ENCODE measurements around the gene LMOD3. TPM values are rescaled to one million over a fixed set of nuclear protein-coding genes. Genes with fewer than 3 reads are reported as not detected.

Gene LMOD3
- total RNA-seq, result not detected in 2 replicates

- Histone ChIP-seq H3K27me3 (ENCODE audit: control insufficient read depth, insufficient read depth, low read length) (no peaks in the 10 kb centered on the region), H3K36me3 (ENCODE audit: control insufficient read depth, insufficient read depth, low read length) (no peaks in the 10 kb centered on the region), H3K4me3 (ENCODE audit: low read depth, low read length) (no peak within 1 kb of the TSS)
- TF ChIP-seq CTCF (IDR thresholded peaks at IDR 0.05; ENCODE audit: insufficient read depth, low read length, severe bottlenecking), result no peak
- DNase-seq (ENCODE audit: low read depth) (no peak), FAIRE-seq (no peak)
Measured at GRCh38 chr3:69122403-69122802, at the start of gene LMOD3. TSS of gene LMOD3 (minus strand) at chr3:69122595. CDS start at chr3:69122386, 209 bp downstream.

- Histone ChIP-seq H3K36me3 (ENCODE audit: control insufficient read depth, insufficient read depth, low read length) (peaks cover 19% of the 10 kb centered on the region), H3K27me3 (ENCODE audit: control insufficient read depth, insufficient read depth, low read length) (no peaks in the 10 kb centered on the region), H3K4me3 (ENCODE audit: low read depth, low read length) (no peak overlapping the region)
- no peak for TF ChIP-seq CTCF (IDR thresholded peaks at IDR 0.05; ENCODE audit: insufficient read depth, low read length, severe bottlenecking)
- DNase-seq (ENCODE audit: low read depth) (no peak), FAIRE-seq (no peak)
Measured at GRCh38 chr3:69172058-69172457, 49.7 kb upstream of the LMOD3 start.

DNA sequence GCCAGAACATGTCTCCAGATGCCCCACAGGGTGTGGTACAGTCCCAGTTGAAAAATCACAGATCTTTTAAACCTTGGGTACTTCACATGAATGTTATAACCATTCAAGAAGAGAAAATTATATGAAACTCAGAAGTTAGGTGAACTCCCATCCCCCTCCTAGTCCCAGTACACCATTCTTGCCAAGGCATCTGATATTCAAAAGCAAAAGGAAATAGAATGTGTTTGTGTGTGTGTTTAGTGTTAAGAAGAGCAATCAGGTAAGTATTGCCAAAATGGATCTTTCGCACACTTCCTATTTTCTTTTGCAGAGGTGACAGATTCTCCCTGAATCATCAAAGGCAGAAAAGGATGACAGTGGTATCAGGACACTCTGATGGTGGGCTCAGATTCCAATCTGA is 44.1 kb upstream of the LMOD3 start:
- no peak for DNase-seq (ENCODE audit: low read depth)
- H3K27me3 ChIP-seq (ENCODE audit: control insufficient read depth, insufficient read depth, low read length), result no peaks in the 10 kb centered on the region
- no peak for FAIRE-seq
- H3K36me3 ChIP-seq (ENCODE audit: control insufficient read depth, insufficient read depth, low read length), result peaks cover 5% of the 10 kb centered on the region
- TF ChIP-seq CTCF (IDR thresholded peaks at IDR 0.05; ENCODE audit: insufficient read depth, low read length, severe bottlenecking), result no peak
- H3K4me3 ChIP-seq (ENCODE audit: low read depth, low read length), result no peak overlapping the region

DNA sequence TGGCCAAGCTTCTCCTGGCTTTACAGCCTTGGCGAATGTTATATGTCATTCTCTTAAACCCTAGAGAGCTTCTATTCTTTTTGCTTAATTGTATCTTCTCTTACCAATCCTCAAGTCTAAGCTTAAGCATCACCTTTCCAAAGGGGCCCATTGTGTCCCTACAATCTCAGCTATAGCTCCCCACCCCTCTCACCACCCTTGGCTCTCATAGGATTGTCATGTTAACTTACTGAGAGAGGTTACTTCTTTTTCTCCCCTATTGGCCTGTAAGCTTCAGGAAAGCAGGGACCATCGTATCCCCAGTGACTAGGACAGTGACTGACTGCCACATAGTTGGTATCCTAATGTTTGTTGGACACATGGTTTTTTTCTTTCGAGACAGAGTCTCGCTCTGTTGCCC is 43.3 kb upstream of the LMOD3 start:
- no peaks in the 10 kb centered on the region for H3K36me3 ChIP-seq (ENCODE audit: control insufficient read depth, insufficient read depth, low read length)
- H3K4me3 ChIP-seq (ENCODE audit: low read depth, low read length), result no peak overlapping the region
- H3K27me3 ChIP-seq (ENCODE audit: control insufficient read depth, insufficient read depth, low read length), result no peaks in the 10 kb centered on the region
- no peak for FAIRE-seq
- TF ChIP-seq CTCF (IDR thresholded peaks at IDR 0.05; ENCODE audit: insufficient read depth, low read length, severe bottlenecking), result no peak
- DNase-seq (ENCODE audit: low read depth), result no peak

DNA sequence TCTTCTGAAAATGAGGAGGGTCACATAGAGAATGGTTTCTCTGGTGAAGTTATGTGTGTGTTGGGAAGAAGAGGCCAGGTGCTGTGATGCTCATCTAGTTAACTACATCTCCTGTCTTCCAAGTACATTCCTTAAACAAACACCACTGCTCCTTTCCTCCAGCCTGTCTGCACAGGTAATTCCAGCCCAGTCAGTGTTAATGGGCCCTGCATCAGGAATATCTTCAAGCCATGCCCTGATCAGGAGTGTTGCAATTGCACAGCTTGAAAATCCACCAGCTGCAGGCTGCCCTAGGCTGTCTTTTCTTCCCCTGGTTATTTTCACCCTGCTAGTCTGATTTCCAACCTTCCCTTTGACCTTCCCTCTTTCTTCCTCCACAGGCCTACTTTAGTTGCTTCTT is 41.9 kb upstream of the LMOD3 start:
- TF ChIP-seq CTCF (IDR thresholded peaks at IDR 0.05; ENCODE audit: insufficient read depth, low read length, severe bottlenecking), result no peak
- FAIRE-seq, result no peak
- Histone ChIP-seq H3K36me3 (ENCODE audit: control insufficient read depth, insufficient read depth, low read length) (no peaks in the 10 kb centered on the region), H3K4me3 (ENCODE audit: low read depth, low read length) (no peak overlapping the region), H3K27me3 (ENCODE audit: control insufficient read depth, insufficient read depth, low read length) (no peaks in the 10 kb centered on the region)
- DNase-seq (ENCODE audit: low read depth), result peak; percentile 45

DNA sequence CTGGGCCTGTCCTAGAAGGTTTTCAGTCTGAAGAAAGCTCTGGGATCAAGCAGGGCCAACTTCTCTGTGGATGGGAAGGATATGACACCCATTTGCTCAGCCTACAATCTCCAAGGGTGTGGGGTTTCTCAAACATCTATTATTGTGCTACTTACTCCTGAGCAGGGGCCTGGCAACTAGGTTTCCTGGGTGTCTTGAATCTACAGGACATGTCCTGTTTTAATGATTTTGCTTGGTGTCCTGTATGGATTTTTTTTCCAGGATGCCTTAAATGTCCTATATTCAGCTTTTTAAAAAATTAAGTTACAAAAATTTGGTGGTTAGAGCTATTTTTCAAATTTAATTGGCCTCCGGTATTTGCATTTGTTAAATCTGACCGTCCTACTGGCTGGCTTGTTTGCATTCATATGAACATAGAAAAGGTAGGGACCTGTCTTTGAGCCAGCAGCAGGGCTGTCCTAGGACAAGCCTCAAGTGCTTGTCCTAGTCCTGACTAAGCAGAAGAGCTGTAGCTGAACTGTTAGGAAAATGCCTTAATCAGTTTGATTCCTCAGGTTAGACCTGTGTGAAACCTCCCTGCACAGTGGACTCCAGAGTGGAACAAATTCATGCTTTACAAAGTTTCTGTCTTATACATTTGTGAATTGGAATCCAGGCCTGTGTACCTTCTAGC is 40.0 kb upstream of the LMOD3 start:
- no peak for FAIRE-seq
- TF ChIP-seq CTCF (IDR thresholded peaks at IDR 0.05; ENCODE audit: insufficient read depth, low read length, severe bottlenecking), result no peak
- H3K4me3 ChIP-seq (ENCODE audit: low read depth, low read length), result no peak overlapping the region

More for the DNA sequence above, 40.0 kb upstream of the LMOD3 start:
- no peak for DNase-seq (ENCODE audit: low read depth)
- H3K27me3 ChIP-seq (ENCODE audit: control insufficient read depth, insufficient read depth, low read length), result no peaks in the 10 kb centered on the region
- no peaks in the 10 kb centered on the region for H3K36me3 ChIP-seq (ENCODE audit: control insufficient read depth, insufficient read depth, low read length)
